ENCODE data around the gene SCUBE1. TPM values are rescaled to one million over a fixed set of nuclear protein-coding genes. Genes with fewer than 3 reads are reported as not detected.

The SCUBE1 gene
- total and polyA plus RNA-seq, 10 of the 15 experiments (the other 5 are each of a cell fraction or from before 2014, with no cell fraction given): not detected

GRCh38 chr22:43263645-43264514 is 79.3 kb downstream of the SCUBE1 start (continued):
- TF ChIP-seq, protein P1, sequence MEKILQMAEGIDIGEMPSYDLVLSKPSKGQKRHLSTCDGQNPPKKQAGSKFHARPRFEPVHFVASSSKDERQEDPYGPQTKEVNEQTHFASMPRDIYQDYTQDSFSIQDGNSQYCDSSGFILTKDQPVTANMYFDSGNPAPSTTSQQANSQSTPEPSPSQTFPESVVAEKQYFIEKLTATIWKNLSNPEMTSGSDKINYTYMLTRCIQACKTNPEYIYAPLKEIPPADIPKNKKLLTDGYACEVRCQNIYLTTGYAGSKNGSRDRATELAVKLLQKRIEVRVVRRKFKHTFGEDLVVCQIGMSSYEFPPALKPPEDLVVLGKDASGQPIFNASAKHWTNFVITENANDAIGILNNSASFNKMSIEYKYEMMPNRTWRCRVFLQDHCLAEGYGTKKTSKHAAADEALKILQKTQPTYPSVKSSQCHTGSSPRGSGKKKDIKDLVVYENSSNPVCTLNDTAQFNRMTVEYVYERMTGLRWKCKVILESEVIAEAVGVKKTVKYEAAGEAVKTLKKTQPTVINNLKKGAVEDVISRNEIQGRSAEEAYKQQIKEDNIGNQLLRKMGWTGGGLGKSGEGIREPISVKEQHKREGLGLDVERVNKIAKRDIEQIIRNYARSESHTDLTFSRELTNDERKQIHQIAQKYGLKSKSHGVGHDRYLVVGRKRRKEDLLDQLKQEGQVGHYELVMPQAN (conservative IDR thresholded peaks at IDR 0.05): peak; percentile 45; the same call in 1 of the 2 replicates

GRCh38 chr22:43262990-43263644 is 80.1 kb downstream of the SCUBE1 start:
- ChIA-PET POLR2A (no interaction called here), SMC1A (ENCODE audit: uncharacterized antibody, unreplicated experiment) (interaction anchor here (1.6 kb wide), 1 partner anchor 82 kb away, joined by 4 read pairs; no protein-coding TSS in a partner anchor), CTCF (interaction anchor here (0.7 to 2.3 kb wide), 5 partner anchors 10 to 125 kb away, joined by 3 to 16 read pairs (median 4); no protein-coding TSS in a partner anchor), RAD21 (ENCODE audit: unreplicated experiment) (no interaction called here)
- in situ Hi-C loops (cut with MboI): no loop called here
- no peaks in the 10 kb centered on the region for H3K79me2 ChIP-seq (ENCODE audit: control insufficient read depth, insufficient read depth, low read length)
- peak overlapping the region; percentile 2 for H2AFZ ChIP-seq (ENCODE audit: control insufficient read depth, low read depth, low read length)
- peak overlapping the region; percentile 96 for H3K4me2 ChIP-seq (ENCODE audit: control insufficient read depth, insufficient read depth)
- H3K4me3 ChIP-seq: peak overlapping the region; percentile 12; the same call in 1 of the 2 replicates
- intact Hi-C loops (cut with micrococcal nuclease; ENCODE audit: unreplicated experiment): no loop called here
- ATAC-seq (peak; percentile 61), DNase-seq (ENCODE audit: low read depth, low spot score) (peak; percentile 12), FAIRE-seq (peak; percentile 23)
- peaks cover 2 to 6% of the 10 kb centered on the region in 2 experiments; a peak in 3 of 4 replicates for H3K27me3 ChIP-seq (replicated peaks in 1 of 2; ENCODE audit: control insufficient read depth in 2 of 2, insufficient read depth in 2 of 2, low read length in 1 of 2)
- H3K9ac ChIP-seq (ENCODE audit: control insufficient read depth, insufficient read depth, low read length): peak overlapping the region; percentile 24; the same call in 1 of the 2 replicates
- no peaks in the 10 kb centered on the region for H4K20me1 ChIP-seq (ENCODE audit: control insufficient read depth, insufficient read depth)
- H3K4me1 ChIP-seq (ENCODE audit: control insufficient read depth, insufficient read depth, low read length): peaks cover 29% of the 10 kb centered on the region
- peak overlapping the region; percentile 77 for H3K27ac ChIP-seq (ENCODE audit: control insufficient read depth, insufficient read depth)
- no TSS peak for BruUV-seq (replicated peaks)
- WGBS (ENCODE audit: insufficient coverage, insufficient replicate concordance, low lambda C conversion rate, missing lambda C conversion rate): 32% methylated on average over 19 of the region's 19 CpGs
- H3K9me3 ChIP-seq (replicated peaks; ENCODE audit: control insufficient read depth, insufficient read depth, low read length): no peaks in the 10 kb centered on the region
- no peaks in the 10 kb centered on the region for H3K36me3 ChIP-seq (ENCODE audit: control insufficient read depth in 2 of 2, insufficient read depth in 2 of 2, low read length in 1 of 2)
- no peak for TF ChIP-seq BACH1 (IDR thresholded peaks at IDR 0.05; ENCODE audit: borderline replicate concordance)
- TF ChIP-seq NR2C1 (IDR thresholded peaks at IDR 0.05): peak; percentile 94
- no peak for TF ChIP-seq SMC3 (IDR thresholded peaks at IDR 0.05; ENCODE audit: borderline replicate concordance, low read length)
- no peak for TF ChIP-seq MYC (IDR thresholded peaks at IDR 0.05; ENCODE audit: insufficient read depth, insufficient read length, insufficient replicate concordance, low read length, severe bottlenecking)
- TF ChIP-seq JUND (IDR thresholded peaks at IDR 0.05; ENCODE audit: low read depth, low read length): no peak
- TF ChIP-seq NR2F1 (conservative IDR thresholded peaks at IDR 0.05): peak; percentile 98
- no peak for TF ChIP-seq STAT3 (IDR thresholded peaks at IDR 0.05; ENCODE audit: low read depth, low read length)
- no peak for TF ChIP-seq RELA (IDR thresholded peaks at IDR 0.05; ENCODE audit: borderline replicate concordance, partially characterized antibody)
- TF ChIP-seq ETV6 (conservative IDR thresholded peaks at IDR 0.05 in 1 of 2, IDR thresholded peaks at IDR 0.05 in 1 of 2; ENCODE audit: borderline replicate concordance in 1 of 2, low read depth in 1 of 2): no peak
- TF ChIP-seq FOXK2 (IDR thresholded peaks at IDR 0.05): no peak
- TF ChIP-seq RB1 (IDR thresholded peaks at IDR 0.05; ENCODE audit: borderline replicate concordance): no peak
- no peak for TF ChIP-seq KAT2A (conservative IDR thresholded peaks at IDR 0.05; ENCODE audit: control insufficient read depth, low read depth, low read length)
- no peak for TF ChIP-seq DPF2 (IDR thresholded peaks at IDR 0.05)
- TF ChIP-seq MEF2A (IDR thresholded peaks at IDR 0.05; ENCODE audit: insufficient read depth, low read depth, low read length): no peak
- TF ChIP-seq CREB1 (IDR thresholded peaks at IDR 0.05; ENCODE audit: low read depth): no peak
- TF ChIP-seq E2F4 (IDR thresholded peaks at IDR 0.05; ENCODE audit: low read depth, low read length): no peak
- no peak for TF ChIP-seq CBX3 (IDR thresholded peaks at IDR 0.05; ENCODE audit: borderline replicate concordance, low read depth)
- no peak for TF ChIP-seq NBN (IDR thresholded peaks at IDR 0.05)

All from GM12878 (cell line).